Activated CD4-positive, alpha-beta T cell treated with anti-CD3 and anti-CD28 coated beads, Interleukin-2, amount 50 U/mL, for 4 hours (primary cell): ENCODE measurements around the gene PA2G4.
"Not testable (repeated sequence)": the region's sequence is repeated elsewhere in the genome, so short reads cannot be mapped to it uniquely, and the experiment has no call there.

Source experiments
- DNase-seq, 2 experiments: peaks; one replicate each; pipeline ENCODE4 v3.0.0-alpha.2; 2020

The PA2G4 gene

DNA sequence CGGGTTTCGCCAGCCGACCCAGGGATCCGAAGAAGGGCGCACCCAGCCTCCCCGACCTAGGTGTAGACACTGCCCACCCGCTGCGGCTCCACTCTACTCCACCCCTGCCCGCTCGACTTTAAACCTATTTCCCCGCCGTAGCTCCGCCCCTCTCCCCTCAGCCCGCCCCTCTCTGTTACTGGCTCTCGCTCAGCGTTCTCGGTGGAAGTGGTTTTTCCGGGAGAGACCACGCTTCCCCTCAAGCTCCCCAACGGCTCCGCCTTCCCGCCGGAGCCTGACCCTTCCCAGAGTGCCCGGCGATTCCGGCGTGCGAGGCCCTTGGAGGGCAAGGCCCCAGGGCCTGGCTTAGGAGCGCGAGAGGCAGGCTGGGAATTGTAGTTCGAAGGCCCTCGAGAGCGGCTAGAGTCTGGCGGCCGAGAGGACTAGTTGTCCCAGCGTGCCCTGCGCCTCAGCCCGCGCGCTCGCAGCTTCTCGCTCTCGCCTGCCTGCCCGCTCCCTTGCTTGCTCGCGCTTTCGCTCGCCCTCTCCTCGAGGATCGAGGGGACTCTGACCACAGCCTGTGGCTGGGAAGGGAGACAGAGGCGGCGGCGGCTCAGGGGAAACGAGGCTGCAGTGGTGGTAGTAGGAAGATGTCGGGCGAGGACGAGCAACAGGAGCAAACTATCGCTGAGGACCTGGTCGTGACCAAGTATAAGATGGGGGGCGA, at the start of gene PA2G4:
PA2G4 (plus strand) TSS at position 451 of the 706 bp plus-strand sequence; CDS start at position 630, 179 bp downstream.
- DNase-seq = peak; percentile 96 to 97

DNA sequence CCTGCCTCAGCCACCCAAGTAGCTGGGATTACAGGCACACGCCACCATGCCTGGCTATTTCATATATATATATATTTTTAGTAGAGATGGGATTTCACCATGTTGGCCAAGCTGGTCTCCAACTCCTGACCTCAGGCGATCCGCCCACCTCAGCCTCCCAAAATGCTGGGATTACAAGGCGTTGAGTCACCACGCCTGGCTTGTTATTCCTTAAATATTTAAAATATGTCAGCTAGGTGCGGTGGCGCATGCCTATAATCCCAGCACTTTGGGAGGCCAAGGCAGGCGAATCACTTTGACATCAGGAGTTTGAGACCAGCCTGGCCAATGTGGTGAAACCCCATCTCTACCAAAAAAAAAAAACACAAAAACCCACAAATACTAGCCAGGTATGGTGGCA, 44.4 kb upstream of the PA2G4 start:
- DNase-seq = not testable (repeated sequence)

DNA sequence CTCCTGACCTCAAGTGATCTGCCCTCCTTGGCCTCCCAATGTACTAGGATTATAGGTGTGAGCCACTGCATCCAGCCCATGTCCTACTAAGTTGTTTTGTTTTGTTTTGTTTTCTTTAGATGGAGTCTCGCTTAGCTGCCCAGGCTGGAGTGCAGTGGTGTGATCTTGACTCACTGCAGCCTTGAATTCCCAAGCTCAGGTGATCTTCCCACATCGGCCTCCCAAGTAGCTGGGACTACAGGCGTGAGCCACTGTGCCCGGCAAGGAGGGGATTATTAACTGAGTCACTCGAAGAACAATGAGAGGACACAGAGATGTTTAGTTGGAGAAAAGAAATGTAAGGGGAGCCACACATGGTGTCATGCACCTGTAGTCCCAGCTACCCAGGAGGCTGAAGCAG, 42.4 kb upstream of the PA2G4 start:
- no peak for DNase-seq

DNA sequence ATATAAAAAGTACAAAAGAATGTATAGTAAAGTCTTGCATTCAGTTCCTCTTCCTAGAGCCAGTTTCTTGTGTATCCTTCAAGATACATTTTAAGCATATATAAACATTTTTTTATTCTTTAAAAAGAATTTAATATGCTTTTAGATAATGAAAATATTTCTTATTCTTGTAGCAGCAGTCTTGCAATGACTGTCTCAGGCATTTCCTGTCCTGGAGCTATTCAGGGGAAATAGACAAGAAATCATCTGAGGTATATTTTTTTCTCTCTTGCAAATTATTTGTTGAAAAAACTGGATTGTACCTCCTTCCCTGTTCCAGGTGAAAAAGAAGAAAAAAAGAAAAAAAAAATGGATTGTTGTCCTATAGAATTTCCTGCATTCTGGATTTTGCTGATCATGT, 41.4 kb upstream of the PA2G4 start:
- no peak for DNase-seq

DNA sequence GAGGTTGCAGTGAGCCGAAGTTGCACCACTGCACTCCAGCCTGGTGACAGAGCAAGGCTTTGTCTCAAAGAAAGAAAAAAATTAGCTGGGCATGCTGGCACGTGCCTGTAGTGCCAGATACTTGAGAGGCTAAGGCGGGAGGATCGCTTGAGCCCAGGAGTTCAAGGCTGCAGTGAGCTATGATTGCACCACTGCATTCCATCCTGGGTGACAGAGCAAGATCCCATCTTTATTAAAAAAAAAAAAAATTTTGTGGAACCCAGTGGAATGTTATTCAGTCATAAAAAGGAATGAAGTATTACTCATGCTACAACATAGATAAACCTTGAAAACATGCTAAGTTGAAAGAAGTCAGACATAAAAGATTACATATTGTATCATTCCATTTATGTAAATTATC, 32.7 kb upstream of the PA2G4 start:
- DNase-seq = no peak

DNA sequence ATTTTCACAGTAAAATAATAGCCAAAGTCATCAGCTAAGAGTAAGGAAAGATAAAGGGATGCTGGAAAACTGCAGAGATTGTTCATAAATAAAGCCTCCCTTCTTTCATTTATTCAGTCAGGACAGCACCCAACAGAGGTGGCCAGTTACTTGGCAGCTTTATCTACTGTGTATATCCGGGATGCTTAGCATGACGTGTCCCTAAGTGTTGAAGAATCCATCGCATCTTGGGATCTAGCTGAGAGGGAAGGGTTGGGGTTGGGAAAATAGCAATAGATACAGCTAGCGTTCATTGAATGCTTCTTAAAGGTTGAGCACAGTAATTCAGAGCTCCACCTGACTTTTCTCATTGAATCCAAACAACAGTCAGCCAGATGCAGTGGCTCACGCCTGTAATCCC, 30.0 kb upstream of the PA2G4 start:
- DNase-seq = no peak

DNA sequence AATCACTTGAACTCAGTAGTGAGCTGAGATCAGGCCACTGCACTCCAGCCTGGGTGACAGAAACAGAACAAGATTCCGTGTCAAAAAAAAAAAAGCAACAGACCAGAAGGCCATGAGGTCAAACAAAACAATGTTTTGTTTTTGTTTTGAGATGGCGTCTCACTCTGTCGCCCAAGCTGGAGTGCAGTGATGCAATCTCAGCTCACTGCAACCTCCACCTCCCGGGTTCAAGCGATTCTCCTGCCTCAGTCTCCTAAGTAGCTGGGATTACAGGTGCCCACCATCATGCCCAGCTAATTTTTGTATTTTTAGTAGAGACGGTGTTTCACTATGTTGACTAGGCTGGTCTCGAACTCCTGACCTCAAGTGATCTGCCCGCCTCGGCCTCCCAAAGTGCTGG, 26.4 kb upstream of the PA2G4 start:
- not testable (repeated sequence) for DNase-seq

DNA sequence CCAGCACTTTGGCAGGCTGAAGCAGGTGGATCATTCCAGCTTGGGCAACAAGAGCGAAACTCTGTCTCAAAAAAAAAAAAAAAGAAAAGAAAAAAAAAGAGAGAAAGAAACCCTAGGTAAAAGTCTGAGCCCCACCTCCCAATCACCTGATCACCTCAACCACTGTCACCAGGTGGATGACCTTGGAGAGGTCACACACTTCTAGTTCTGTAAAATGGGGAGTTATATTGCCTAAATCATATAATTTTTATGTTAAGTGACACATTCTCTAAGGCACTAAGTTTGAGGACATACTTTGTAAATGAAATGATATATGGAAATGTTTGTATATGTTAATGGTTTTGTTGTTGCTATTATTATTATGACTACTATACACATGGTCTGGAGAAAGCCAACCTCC, 25.9 kb upstream of the PA2G4 start:
- no peak for DNase-seq

DNA sequence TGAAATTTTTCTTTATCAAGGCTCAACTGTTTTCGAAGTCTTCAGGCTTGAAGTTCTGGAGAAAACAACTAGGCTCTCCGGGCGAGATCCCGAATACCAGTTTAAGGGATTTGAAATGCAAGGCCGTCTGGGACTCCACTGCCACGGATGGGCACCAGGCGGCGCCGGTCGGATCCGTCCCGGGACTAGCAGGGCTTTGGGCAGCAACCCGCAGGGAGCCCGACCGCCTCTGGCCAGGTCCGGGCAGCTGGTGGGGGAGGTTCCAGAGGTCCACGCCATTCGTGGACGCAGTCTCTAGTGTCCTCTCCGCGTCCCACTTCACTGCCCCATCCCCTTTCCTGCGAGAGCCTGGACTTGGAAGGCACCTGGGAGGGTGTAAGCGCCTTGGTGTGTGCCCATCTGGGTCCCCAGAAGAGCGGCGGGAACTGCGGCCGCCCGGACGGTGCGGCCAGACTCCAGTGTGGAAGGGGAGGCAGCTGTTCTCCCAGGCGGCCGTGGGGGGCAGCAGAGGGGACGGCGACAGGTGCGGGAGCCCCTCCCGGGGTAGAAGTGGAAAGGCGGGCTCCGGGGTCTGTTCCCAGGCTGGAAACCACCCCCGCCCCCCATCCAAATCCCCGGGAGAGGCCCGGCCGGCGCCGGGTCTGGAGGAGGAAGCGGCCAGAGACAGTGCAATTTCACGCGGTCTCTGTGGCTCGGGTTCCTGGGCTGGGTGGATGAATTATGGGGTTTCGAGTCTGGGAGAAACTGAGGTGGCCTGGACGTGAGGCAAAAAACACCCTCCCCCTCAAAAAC, 25.2 kb upstream of the PA2G4 start:
- DNase-seq = peak; percentile 34 to 40

DNA sequence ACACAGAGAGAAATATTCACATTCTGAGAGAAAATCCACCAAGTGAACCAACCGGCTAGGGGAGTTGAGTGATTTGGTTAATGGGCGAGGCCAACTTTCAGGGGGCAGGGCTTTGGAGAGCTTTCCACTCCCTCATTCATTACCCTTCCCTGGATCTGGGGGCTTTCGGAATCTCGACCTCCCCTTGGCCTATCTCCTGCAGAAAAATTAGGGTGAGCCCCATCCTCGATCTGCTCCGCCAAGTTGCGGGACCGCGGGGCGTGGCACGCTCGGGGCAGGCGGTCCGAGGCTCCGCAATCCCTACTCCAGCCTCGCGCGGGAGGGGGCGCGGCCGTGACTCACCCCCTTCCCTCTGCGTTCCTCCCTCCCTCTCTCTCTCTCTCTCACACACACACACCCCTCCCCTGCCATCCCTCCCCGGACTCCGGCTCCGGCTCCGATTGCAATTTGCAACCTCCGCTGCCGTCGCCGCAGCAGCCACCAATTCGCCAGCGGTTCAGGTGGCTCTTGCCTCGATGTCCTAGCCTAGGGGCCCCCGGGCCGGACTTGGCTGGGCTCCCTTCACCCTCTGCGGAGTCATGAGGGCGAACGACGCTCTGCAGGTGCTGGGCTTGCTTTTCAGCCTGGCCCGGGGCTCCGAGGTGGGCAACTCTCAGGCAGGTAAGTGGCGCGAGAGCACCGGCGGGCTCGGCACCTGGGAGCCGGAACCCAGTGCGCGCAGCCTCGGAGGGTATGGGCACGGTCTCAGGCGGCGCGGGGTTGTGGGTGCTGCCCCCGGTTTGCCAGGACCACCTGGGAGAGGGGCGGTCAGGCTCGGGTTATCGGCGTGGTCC, 24.4 kb upstream of the PA2G4 start, which contains the start of gene ERBB3:
ERBB3 (plus strand) TSS at position 443 of the 833 bp plus-strand sequence; CDS start at position 579, 136 bp downstream.
- DNase-seq = peak; percentile 61 to 65

DNA sequence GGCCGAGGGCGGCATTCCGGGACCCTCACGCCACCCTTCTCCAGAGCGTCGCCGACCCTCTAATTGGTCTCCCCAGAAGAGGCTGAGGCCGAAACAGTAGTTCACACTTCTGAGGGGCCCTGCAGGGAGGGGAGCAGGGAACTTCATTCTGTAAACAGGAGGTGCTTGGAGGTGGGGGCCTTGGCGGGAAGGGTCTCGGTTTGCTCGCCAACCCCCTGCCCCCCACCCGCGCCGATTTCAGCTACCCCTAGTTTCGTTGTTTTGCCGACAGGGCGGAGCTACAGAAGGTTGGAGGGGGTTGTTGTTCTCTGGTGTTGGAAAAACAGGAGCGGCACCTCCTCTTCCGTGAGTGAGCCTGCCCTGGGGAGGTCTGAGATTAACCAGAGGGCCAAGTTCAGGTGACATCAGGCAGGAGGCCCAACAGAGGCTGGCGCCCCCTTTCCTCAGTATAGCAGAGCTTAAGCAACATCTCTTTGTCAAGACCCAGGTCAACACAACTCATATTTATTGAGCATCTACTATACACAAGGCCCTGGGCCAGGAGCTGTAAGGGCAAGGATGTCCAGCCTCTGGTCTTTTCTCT, 23.7 kb upstream of the PA2G4 start:
- no peak for DNase-seq

DNA sequence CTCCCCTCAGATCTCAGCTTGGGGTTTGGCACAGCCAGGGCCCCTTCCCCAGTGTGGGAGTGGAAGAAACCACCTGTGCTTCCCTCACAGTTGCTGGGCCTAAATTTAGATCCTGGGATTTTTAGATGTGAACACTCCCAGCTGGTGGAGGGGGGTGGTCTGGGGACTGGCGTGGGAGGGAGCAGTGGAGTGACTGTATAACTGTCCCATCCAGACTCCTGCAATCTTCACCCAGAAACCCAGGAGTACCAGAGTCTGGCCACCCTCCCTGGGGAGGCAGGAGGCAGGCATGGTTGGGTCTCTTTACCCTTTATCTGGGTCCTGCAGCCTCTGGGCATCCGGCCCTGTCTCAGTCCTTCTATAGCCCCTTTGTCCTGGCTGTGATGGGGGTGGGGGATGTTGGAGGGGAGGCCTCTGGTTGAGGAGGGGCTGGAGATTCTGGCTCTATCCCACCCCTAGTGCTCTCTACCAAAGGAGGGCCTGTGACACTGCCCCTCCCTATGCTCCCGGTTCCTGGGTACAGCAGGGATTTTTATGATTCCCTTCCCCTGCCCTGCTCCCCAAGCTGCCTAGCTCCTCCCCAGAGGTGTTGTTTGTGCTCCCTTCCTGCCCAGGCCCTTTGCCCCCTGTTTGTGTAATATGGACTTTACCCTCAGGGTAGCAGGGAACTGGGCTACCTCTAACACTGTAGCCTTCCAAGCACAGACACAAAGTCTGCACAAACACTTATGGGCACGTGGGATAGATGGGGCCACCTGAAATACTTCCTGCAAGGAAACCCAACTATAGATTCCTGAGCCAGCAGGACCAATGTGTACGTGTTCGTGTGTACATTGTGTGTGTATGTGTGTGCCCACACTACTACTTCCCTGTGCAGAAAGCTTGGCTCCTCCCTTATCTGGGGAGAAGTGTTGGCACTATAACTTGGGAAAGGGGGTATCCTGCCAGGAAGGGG, 22.7 kb upstream of the PA2G4 start:
- DNase-seq = no peak

DNA sequence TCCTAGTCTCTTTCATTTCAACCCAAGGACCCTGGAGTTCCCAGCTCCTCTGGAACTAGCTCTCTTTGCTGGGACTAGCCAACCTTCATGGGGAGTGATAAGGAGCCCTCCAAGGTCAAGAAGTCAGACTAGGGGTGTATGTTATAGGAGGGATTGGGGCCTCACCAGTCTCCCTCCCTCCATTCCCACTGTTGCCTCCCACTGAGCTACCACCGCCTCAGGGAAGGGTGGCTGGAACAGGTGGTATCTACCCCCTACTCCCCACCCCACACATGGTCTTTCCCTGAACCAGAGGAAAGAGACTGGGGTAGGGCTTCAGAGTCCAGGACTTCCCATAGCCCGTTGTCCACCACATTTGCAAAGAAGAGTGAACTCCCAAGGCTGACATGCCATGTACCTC, 22.0 kb upstream of the PA2G4 start:
- no peak for DNase-seq

DNA sequence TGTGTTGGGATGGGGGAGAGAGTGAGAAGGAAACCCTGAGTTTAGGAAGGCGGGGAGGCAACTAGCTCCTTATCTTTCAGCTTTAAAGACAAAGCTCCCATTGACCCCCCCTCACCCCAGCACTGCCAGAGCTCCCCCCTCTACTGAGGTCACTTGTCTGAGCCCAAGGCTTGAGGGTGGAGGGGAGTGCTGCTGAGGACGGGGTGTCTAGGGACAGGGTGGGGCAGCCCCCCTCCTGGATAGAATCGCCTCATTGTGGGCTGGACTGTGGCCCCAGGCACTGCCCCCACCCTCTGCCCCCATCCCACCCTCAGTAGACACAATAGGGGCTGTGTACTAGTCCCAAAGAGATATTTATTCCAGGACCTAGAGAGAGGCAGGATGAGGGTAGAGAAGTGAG, 21.4 kb upstream of the PA2G4 start:
- no peak for DNase-seq

DNA sequence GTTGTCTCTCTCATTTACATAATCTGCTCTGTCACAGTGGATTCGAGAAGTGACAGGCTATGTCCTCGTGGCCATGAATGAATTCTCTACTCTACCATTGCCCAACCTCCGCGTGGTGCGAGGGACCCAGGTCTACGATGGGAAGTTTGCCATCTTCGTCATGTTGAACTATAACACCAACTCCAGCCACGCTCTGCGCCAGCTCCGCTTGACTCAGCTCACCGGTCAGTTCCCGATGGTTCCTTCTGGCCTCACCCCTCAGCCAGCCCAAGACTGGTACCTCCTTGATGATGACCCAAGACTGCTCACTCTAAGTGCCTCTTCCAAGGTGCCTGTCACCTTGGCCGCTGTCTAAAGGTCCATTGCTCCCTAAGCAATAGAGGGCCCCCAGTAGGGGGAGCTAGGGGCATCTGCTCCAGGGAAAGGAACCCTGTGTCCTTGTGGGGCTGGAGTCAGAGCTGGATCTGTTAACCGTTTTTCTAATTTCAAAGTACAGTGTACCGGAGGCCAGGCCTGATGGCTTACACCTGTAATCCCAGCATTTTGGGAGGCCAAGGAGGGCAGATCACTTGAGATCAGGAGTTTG, 19.3 kb upstream of the PA2G4 start:
- DNase-seq = no peak

DNA sequence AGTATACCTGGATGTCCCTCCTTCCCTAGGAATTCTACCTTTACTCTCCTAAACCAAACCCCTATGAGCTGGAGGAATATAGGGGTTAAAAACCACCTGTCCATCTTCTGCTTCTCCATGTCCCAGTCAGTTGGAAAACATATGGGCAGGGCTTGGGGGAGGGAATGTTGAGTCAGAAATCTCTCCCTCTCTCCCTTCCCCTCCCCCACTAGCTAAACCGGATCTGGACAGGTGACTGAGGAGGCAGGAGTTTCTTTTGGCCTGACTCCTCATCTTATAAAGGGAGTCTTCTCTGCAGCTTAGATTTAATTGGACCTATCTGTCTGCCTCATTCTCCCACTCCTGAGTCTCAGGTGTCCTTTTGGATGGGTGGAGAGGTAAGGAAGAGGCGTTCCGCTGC, 18.3 kb upstream of the PA2G4 start:
- no peak for DNase-seq

DNA sequence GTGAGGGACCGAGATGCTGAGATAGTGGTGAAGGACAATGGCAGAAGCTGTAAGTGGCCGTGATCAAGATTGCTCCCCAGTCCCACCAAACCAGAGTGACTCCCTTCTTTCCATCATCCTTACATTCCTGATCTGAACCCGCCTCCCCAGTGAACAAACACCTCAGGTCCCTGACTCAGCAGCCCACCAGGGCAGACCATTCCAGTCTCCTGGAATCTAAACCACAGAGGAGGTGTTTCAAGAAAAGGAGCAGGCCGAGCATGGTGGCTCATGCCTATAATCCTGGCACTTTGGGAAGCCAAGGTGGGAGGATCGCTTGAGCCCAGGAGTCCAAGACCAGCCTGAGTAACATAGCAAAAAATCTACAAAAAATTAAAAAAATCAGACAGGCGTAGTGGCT, 17.8 kb upstream of the PA2G4 start:
- DNase-seq = no peak

DNA sequence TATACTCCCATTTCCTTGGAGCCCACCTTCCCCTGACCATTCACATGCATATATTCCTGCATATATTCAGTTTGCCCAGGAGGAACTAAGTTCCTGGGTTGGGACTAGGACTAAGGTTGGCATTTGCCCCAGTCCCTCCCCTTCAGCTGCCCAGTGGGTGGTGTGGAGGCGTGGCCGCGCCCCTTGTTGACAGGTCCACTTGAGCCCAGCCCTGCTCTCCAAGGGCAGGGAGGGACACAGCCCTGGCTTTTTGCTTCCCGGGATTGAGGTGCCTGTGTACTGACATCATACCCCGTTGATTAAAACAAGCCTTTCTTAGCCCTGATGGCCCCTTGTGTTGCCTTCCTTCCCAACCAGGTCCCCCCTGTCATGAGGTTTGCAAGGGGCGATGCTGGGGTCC, 17.1 kb upstream of the PA2G4 start:
- no peak for DNase-seq

DNA sequence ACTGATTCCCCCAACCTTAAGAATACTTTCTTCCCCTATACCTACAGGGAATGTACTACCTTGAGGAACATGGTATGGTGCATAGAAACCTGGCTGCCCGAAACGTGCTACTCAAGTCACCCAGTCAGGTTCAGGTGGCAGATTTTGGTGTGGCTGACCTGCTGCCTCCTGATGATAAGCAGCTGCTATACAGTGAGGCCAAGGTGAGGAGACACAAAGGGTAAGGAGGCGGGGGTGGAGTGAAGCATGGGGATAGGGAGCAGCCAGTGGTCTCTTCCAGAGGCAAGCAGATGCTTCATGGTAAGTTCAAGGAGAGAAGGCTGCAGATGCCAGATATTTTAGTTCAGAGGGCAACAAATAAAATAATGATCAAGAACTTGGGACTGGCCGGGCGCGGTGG, 6.6 kb upstream of the PA2G4 start:
- no peak for DNase-seq

DNA sequence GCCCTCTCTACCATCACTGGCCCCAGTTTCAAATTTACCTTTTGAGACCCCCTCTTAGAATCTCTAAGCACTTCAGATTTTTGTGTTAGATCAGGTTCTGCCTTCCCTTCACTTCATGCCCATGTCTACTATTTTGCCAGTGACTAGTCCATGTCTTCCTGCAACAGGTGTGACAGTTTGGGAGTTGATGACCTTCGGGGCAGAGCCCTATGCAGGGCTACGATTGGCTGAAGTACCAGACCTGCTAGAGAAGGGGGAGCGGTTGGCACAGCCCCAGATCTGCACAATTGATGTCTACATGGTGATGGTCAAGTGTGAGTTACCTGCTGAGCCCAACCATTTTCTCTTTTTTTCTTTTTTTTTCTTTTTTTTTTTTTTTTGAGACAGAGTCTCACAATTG, 5.8 kb upstream of the PA2G4 start:
- no peak for DNase-seq

DNA sequence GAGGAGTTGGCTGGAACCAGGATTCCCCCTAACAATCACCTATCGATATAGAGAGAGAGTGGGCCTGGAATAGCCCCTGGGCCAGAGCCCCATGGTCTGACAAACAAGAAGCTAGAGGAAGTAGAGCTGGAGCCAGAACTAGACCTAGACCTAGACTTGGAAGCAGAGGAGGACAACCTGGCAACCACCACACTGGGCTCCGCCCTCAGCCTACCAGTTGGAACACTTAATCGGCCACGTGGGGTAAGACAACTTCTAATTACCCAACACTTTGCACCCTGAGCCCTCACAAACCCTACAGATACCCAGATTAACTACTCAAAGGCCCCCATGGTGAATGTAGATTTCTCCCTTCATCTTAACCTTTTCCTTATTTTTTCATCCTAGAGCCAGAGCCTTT, 4.6 kb upstream of the PA2G4 start:
- no peak for DNase-seq

DNA sequence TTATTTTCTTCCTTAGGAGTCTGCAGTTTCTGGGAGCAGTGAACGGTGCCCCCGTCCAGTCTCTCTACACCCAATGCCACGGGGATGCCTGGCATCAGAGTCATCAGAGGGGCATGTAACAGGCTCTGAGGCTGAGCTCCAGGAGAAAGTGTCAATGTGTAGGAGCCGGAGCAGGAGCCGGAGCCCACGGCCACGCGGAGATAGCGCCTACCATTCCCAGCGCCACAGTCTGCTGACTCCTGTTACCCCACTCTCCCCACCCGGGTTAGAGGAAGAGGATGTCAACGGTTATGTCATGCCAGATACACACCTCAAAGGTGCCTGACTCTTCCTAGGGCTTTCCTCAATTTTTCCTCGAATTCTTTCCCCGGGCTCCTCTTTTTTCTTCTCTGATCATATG, 3.3 kb upstream of the PA2G4 start:
- DNase-seq = no peak
